Kidney epithelial cell (primary cell): ENCODE data around the gene LNX1. TPM values are rescaled to one million over a fixed set of nuclear protein-coding genes. Genes with fewer than 3 reads are reported as not detected.
"Not testable (repeated sequence)": the region's sequence is repeated elsewhere in the genome, so short reads cannot be mapped to it uniquely, and the experiment has no call there.

ENCODE experiments used
- DNase-seq: peaks from one replicate; pipeline ENCODE4 v3.0.0-alpha.2; 2010; ENCODE audit warnings: low read depth
- H3K27me3 ChIP-seq: 2 replicates; pipeline ENCODE4 v1.6.0; 2011; ENCODE audit warnings: low read length; ENCODE audit not compliant: control insufficient read depth, insufficient read depth
- H3K36me3 ChIP-seq: 2 replicates; pipeline ENCODE4 v1.5.1; 2011; ENCODE audit warnings: low read length; ENCODE audit not compliant: control insufficient read depth, insufficient read depth
- H3K4me3 ChIP-seq: 2 replicates; pipeline ENCODE4 v1.5.1; 2011; ENCODE audit warnings: low read depth, mild to moderate bottlenecking, control low read depth, low read length
- CTCF ChIP-seq: IDR thresholded peaks from 2 replicates; pipeline ENCODE4 v1.5.1; 2011; ENCODE audit warnings: mild to moderate bottlenecking, moderate library complexity, low read length, control low read depth, inconsistent platforms; ENCODE audit not compliant: insufficient read depth, poor library complexity, severe bottlenecking
- total RNA-seq: library from RNA; depleted of rRNA; stranded (reverse); fragments of >200 nt; gene quantifications from 2 replicates; pipeline ENCODE4 v1.2.3, GENCODE V29; 2015

Gene LNX1
- total RNA-seq, 1 donor from 2014 or later = 6.9 TPM

GRCh38 chr4:53477038-53477565 lies 114.2 kb downstream of the LNX1 start:
- Histone ChIP-seq H3K27me3 (no peaks in the 10 kb centered on the region), H3K4me3 (no peak overlapping the region), H3K36me3 (no peaks in the 10 kb centered on the region)
- no peak for DNase-seq
- TF ChIP-seq CTCF = no peak

- peak; percentile 87 for DNase-seq
Observed at GRCh38 chr4:53476232-53477037, 114.9 kb downstream of the LNX1 start.

GRCh38 chr4:53466576-53466975 lies 124.7 kb downstream of the LNX1 start:
- not testable (repeated sequence) for H3K36me3 ChIP-seq, H3K27me3 ChIP-seq, DNase-seq, H3K4me3 ChIP-seq

More at GRCh38 chr4:53476232-53477037, 114.9 kb downstream of the LNX1 start:
- H3K27me3 ChIP-seq = no peaks in the 10 kb centered on the region
- H3K4me3 ChIP-seq = no peak overlapping the region
- H3K36me3 ChIP-seq = no peaks in the 10 kb centered on the region
- TF ChIP-seq CTCF = no peak

GRCh38 chr4:53465891-53466290 lies 125.4 kb downstream of the LNX1 start:
- H3K27me3 ChIP-seq = no peaks in the 10 kb centered on the region
- no peak for DNase-seq
- TF ChIP-seq CTCF = no peak
- H3K36me3 ChIP-seq = no peaks in the 10 kb centered on the region
- no peak overlapping the region for H3K4me3 ChIP-seq

GRCh38 chr4:53465281-53465680 lies 126.0 kb downstream of the LNX1 start:
- H3K4me3 ChIP-seq = no peak overlapping the region
- DNase-seq = no peak
- H3K27me3 ChIP-seq = no peaks in the 10 kb centered on the region
- no peaks in the 10 kb centered on the region for H3K36me3 ChIP-seq
- TF ChIP-seq CTCF = no peak

GRCh38 chr4:53463340-53463739 lies 127.9 kb downstream of the LNX1 start:
- no peak for DNase-seq
- TF ChIP-seq CTCF = no peak
- H3K4me3 ChIP-seq = no peak overlapping the region
- H3K36me3 ChIP-seq = no peaks in the 10 kb centered on the region
- no peaks in the 10 kb centered on the region for H3K27me3 ChIP-seq
